ENCODE results near the gene TPSAB1. TPM values are rescaled to one million over a fixed set of nuclear protein-coding genes. Genes with fewer than 3 reads are reported as not detected.

The TPSAB1 gene
- total RNA-seq, 2 experiments from 2014 or later, result not detected

DNA sequence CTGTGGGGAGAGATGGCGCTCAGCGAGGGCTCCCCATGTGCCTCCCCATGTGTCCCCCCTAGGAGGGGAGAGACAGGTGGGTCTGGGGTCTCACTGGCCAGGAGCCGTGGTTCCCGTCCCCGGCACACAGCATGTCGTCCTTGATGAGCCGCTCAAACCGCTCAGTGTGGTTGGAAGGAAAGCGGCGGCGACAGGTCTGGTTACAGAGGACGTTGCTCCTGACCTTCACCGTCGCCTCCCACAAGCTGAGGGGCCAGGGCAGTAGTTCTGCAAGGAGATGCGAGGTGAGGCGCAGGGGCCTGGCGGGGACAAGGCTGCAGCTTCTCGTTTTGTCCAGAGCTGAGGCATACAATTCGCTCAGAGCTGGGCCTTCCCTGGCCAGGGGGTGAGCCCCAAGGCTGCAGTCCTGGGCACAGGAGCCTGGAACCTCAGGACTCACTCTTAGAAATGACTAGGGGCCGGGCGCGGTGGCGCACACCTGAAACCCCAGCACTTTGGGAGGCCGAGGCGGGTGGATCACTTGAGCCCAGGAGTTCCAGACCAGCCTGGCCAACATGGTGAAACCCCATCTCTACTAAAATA is 46.1 kb downstream of the TPSAB1 start:
- DNase-seq (no peak), ATAC-seq (no peak)
- no peaks in the 10 kb centered on the region for H3K36me3 Mint-ChIP-seq (ENCODE audit: low read depth)
- H3K27me3 Mint-ChIP-seq, result peaks cover 25% of the 10 kb centered on the region
- H3K4me3 Mint-ChIP-seq, result no peak overlapping the region
- no peak overlapping the region for H3K27ac Mint-ChIP-seq
- TF ChIP-seq, protein P1, sequence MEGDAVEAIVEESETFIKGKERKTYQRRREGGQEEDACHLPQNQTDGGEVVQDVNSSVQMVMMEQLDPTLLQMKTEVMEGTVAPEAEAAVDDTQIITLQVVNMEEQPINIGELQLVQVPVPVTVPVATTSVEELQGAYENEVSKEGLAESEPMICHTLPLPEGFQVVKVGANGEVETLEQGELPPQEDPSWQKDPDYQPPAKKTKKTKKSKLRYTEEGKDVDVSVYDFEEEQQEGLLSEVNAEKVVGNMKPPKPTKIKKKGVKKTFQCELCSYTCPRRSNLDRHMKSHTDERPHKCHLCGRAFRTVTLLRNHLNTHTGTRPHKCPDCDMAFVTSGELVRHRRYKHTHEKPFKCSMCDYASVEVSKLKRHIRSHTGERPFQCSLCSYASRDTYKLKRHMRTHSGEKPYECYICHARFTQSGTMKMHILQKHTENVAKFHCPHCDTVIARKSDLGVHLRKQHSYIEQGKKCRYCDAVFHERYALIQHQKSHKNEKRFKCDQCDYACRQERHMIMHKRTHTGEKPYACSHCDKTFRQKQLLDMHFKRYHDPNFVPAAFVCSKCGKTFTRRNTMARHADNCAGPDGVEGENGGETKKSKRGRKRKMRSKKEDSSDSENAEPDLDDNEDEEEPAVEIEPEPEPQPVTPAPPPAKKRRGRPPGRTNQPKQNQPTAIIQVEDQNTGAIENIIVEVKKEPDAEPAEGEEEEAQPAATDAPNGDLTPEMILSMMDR (IDR thresholded peaks at IDR 0.05), result no peak
- intact Hi-C loops (cut with micrococcal nuclease), result no loop called here
- no peaks in the 10 kb centered on the region for H3K9me3 Mint-ChIP-seq
- ChIA-PET CTCF (no interaction called here), POLR2A (no interaction called here)
- H3K4me1 Mint-ChIP-seq (ENCODE audit: low read depth), result no peaks in the 10 kb centered on the region

DNA sequence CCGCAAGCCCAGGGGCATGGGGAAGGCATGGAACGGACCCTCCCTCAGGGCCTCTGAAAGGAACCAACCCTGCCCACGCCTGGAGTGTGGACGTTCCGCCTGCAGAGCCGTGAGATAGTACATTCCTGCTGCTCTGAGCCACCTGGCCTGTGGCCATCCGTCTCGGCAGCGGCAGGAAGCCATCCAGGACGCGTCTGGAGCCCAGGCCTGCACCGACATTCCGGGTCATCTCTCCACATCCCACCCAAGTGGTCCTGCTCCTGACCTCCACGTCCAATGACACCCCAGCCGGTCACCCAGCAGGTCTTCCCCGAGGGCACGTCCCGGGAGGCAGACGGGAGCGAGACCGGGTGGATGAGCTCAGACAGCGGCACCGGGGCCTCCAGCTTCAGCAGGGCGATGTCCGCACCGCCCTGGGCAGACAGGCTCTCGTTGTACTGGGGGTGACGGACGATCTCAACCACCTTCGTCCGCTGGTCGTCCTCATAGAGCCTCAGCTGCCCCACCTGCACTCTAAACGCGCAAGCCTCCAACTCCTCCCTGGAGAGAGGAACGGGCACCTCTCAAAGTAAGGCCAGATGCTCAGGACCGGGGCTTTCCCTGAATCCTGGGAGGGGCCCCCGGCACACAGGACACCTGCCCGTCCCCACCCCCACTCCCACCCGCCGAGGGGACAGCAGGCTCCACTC is 47.6 kb downstream of the TPSAB1 start:
- POLR2A ChIA-PET, result no interaction called here
- Mint-ChIP-seq H3K9me3 (no peaks in the 10 kb centered on the region), H3K4me1 (ENCODE audit: low read depth) (no peaks in the 10 kb centered on the region), H3K27ac (no peak overlapping the region), H3K36me3 (ENCODE audit: low read depth) (no peaks in the 10 kb centered on the region), H3K4me3 (no peak overlapping the region), H3K27me3 (peaks cover 29% of the 10 kb centered on the region)
- CTCF ChIA-PET, result interaction anchor here (0.8 kb wide), 1 partner anchor 13 kb away, joined by 3 read pairs; no protein-coding TSS in a partner anchor
- no peak for DNase-seq
- no peak for ATAC-seq
- TF ChIP-seq, protein P1 (IDR thresholded peaks at IDR 0.05), result no peak
- intact Hi-C loops (cut with micrococcal nuclease), result no loop called here

DNA sequence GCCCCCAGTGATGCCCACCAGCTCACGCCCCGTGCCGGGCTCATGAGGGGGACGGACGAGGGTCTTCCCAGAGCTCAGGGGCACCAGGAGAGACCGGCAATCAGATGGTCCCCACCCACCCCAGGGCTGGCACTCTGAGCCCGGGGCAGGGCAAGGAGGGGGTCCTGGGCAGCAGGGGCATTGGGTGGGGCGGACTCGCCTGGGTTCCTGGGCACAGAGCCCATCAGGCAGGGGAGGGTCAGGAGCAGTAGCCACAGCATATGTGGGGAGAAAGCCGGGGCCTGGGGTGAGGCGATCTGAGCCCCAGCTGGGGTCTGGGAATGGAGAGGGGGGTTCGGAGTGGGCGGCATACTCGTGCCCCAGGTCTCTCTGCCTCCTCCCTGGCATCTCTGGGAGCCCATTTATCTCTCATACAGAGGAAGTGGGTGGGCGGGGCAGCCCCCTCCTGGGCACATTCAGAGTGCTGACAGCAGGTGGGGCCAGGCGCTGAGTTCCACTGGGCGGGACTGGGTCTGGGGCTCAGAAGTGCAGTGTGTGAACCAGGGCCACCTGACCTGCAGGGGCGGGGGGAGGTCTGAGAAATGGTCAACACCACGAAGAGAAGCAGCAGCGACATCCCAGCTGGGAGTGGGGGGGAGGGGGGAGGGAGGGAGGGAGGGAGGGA is 48.4 kb downstream of the TPSAB1 start:
- Mint-ChIP-seq H3K4me3 (no peak overlapping the region), H3K27ac (no peak overlapping the region), H3K9me3 (no peaks in the 10 kb centered on the region), H3K36me3 (ENCODE audit: low read depth) (no peaks in the 10 kb centered on the region), H3K27me3 (peaks cover 31% of the 10 kb centered on the region), H3K4me1 (ENCODE audit: low read depth) (no peaks in the 10 kb centered on the region)
- DNase-seq (peak; percentile 51), ATAC-seq (peak; percentile 55)
- ChIA-PET CTCF (no interaction called here), POLR2A (no interaction called here)
- intact Hi-C loops (cut with micrococcal nuclease), result no loop called here
- TF ChIP-seq, protein P1 (IDR thresholded peaks at IDR 0.05), result no peak

DNA sequence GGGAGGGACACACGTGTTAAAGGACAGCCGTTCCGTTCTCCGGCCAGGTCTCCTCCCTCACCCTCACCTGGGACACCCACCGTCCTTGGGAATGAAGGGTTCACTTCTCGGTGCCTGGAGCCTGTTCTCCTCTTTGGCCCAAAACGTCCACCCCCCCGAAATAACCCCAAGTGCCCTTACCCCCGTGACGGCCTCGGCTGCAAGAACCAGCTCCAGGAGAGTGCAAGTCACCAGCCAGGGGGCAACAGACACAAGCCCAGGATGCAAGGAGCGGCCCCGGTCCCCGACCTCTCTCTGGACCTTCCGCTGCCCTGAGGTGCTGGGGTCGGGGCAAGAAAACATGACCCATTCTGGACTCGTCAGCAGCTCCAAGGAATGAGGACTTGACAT is 49.0 kb downstream of the TPSAB1 start:
- Mint-ChIP-seq H3K4me3 (no peak overlapping the region), H3K4me1 (ENCODE audit: low read depth) (no peaks in the 10 kb centered on the region), H3K36me3 (ENCODE audit: low read depth) (no peaks in the 10 kb centered on the region), H3K9me3 (no peaks in the 10 kb centered on the region), H3K27ac (no peak overlapping the region), H3K27me3 (peaks cover 34% of the 10 kb centered on the region)
- ChIA-PET CTCF (interaction anchor here (1.2 kb wide), 1 partner anchor 74 kb away, joined by 3 read pairs; no protein-coding TSS in a partner anchor), POLR2A (no interaction called here)
- TF ChIP-seq, protein P1 (IDR thresholded peaks at IDR 0.05), result no peak
- ATAC-seq (no peak), DNase-seq (no peak)
- intact Hi-C loops (cut with micrococcal nuclease), result no loop called here

DNA sequence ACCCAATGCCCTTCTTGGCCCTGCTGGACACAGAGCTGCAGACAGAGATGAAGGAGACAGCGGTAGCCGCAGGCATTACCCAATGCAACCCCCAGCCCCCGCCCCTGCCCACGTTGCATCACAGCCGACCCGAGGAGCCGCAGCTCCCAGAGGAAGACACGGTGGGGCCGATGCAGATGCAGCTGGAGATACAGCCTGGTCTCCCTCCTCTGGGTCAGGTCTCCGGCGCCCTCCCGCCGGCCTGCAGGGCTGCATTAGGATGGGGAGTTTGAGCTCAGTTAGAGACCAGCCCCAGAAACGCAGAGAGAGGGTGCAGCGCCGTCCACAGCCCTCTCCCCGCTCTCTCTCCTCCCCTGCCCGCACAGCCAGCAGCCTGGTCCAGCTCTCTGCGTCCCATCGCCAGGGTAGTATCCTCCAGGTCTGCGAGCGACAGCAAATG is 49.6 kb downstream of the TPSAB1 start:
- DNase-seq (no peak), ATAC-seq (no peak)
- Mint-ChIP-seq H3K4me1 (ENCODE audit: low read depth) (no peaks in the 10 kb centered on the region), H3K27ac (no peak overlapping the region), H3K27me3 (peaks cover 34% of the 10 kb centered on the region), H3K9me3 (no peaks in the 10 kb centered on the region), H3K4me3 (no peak overlapping the region), H3K36me3 (ENCODE audit: low read depth) (no peaks in the 10 kb centered on the region)
- intact Hi-C loops (cut with micrococcal nuclease), result no loop called here
- CTCF ChIA-PET, result interaction anchor here (1.2 kb wide), 2 partner anchors 11 to 74 kb away, joined by 3 to 5 read pairs; no protein-coding TSS in a partner anchor
- TF ChIP-seq, protein P1 (IDR thresholded peaks at IDR 0.05), result no peak
- POLR2A ChIA-PET, result no interaction called here

Measured in activated CD8-positive, alpha-beta T cell treated with anti-CD3 and anti-CD28 coated beads for 36 hours (primary cell).